ENCODE data around the gene FAM217B.

DNA sequence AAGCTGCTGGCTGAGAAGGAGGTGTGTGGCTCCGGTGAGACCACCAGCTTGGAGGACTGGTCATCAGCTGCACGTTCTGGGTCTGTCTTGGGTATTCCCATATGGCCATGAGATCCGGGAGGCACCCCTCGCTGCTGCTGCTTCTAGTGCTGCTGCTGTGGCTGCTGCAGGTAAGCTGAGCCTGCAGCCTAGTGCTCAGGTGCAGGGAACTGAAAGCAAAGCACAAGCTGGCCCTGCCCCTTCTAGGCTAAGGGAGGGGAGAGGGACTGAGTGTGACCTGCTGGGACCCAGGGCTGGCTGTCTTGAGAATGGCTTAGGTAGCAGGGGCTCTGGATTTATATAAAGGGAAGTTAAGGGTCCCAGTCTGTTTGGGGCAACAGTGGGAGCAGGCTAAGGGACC, 18.4 kb downstream of the FAM217B start:
- TF ChIP-seq, protein P1, sequence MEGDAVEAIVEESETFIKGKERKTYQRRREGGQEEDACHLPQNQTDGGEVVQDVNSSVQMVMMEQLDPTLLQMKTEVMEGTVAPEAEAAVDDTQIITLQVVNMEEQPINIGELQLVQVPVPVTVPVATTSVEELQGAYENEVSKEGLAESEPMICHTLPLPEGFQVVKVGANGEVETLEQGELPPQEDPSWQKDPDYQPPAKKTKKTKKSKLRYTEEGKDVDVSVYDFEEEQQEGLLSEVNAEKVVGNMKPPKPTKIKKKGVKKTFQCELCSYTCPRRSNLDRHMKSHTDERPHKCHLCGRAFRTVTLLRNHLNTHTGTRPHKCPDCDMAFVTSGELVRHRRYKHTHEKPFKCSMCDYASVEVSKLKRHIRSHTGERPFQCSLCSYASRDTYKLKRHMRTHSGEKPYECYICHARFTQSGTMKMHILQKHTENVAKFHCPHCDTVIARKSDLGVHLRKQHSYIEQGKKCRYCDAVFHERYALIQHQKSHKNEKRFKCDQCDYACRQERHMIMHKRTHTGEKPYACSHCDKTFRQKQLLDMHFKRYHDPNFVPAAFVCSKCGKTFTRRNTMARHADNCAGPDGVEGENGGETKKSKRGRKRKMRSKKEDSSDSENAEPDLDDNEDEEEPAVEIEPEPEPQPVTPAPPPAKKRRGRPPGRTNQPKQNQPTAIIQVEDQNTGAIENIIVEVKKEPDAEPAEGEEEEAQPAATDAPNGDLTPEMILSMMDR (IDR thresholded peaks at IDR 0.05; ENCODE audit: insufficient read depth, low read depth, low read length): no peak
- TF ChIP-seq EZH2 (IDR thresholded peaks at IDR 0.05; ENCODE audit: insufficient read depth, low read length): no peak

All from astrocyte (in vitro differentiated cells and primary cell).